SK-N-SH (cell line): ENCODE measurements around the gene CD6. TPM values are rescaled to one million over a fixed set of nuclear protein-coding genes. Genes with fewer than 3 reads are reported as not detected.

Source experiments
- CTCF ChIA-PET: fragments of 300-600, 350-600 bp; formaldehyde crosslinking; extraction: SDS; loops from one replicate; lab custom pipeline; 2021; lab: Yijun Ruan, JAX
- POLR2A ChIA-PET: fragments of 350-600 bp; sonication (Branson Sonifier 250); formaldehyde crosslinking; extraction: SDS; loops from one replicate; lab custom pipeline; 2020; ENCODE audit warnings: antibody characterized with exemption, inconsistent platforms; lab: Yijun Ruan, JAX
- DNase-seq: peaks from one replicate; pipeline ENCODE4 v3.0.0; 2012
- H2AFZ ChIP-seq: fragments of 200-600 bp; sonication (generic); 2 replicates; pipeline ENCODE4 v1.8.1; 2016; ENCODE audit warnings: antibody characterized with exemption, mild to moderate bottlenecking, low read depth
- H3F3A ChIP-seq: fragments of 200-600 bp; sonication (generic); replicated peaks from 2 replicates; pipeline ENCODE3; 2016; ENCODE audit warnings: antibody characterized with exemption, mild to moderate bottlenecking; ENCODE audit not compliant: insufficient read depth
- H3K27ac ChIP-seq, 2 experiments: fragments of 200-500 bp in 1 of 2; fragments of 200-600 bp in 1 of 2; sonication (Bioruptor generic) in 1 of 2; sonication (generic), shearing (Covaris generic) in 1 of 2; 2 replicates each; pipeline versions ENCODE4 v1.5.1 to v1.6.1; 2014 to 2016; ENCODE audit warnings: low read depth in 2 of 2, inconsistent platforms in 1 of 2, low read length in 1 of 2, mild to moderate bottlenecking in 1 of 2, mixed read lengths in 1 of 2
- H3K27me3 ChIP-seq: fragments of 200-600 bp; sonication (generic), shearing (Covaris generic); 2 replicates; pipeline ENCODE4 v1.6.1; 2016; ENCODE audit warnings: mixed run types; ENCODE audit not compliant: insufficient read depth
- H3K36me3 ChIP-seq, 2 experiments: fragments of 200-500 bp in 1 of 2; fragments of 200-600 bp in 1 of 2; sonication (Bioruptor generic) in 1 of 2; sonication (generic) in 1 of 2; replicated peaks in 1 of 2; 2 replicates each; pipeline versions ENCODE3 to v1.5.1; 2014 to 2016; ENCODE audit warnings: low read length in 1 of 2, mild to moderate bottlenecking in 1 of 2; ENCODE audit not compliant: insufficient read depth in 2 of 2, control insufficient read depth in 1 of 2
- H3K4me1 ChIP-seq, 2 experiments: fragments of 200-500 bp in 1 of 2; fragments of 200-600 bp in 1 of 2; sonication (Bioruptor generic) in 1 of 2; sonication (generic), shearing (Covaris generic) in 1 of 2; 2 replicates each; pipeline versions ENCODE4 v1.5.1 to v1.6.1; 2014 to 2016; ENCODE audit warnings: low read depth in 1 of 2, low read length in 1 of 2, mixed run types in 1 of 2; ENCODE audit not compliant: insufficient read depth in 2 of 2, control insufficient read depth in 1 of 2
- H3K4me2 ChIP-seq: fragments of 200-600 bp; sonication (generic), shearing (Covaris generic); 2 replicates; pipeline ENCODE4 v1.6.1; 2017; ENCODE audit warnings: mixed run types
- H3K4me3 ChIP-seq, 2 experiments: fragments of 200-500 bp in 1 of 2; fragments of 200-600 bp in 1 of 2; sonication (Bioruptor generic) in 1 of 2; sonication (generic), shearing (Covaris generic) in 1 of 2; 2 replicates each; pipeline versions ENCODE4 v1.5.1 to v1.8.1; 2014 to 2016; ENCODE audit warnings: low read depth in 2 of 2, inconsistent platforms in 1 of 2, low read length in 1 of 2, mild to moderate bottlenecking in 1 of 2, mixed read lengths in 1 of 2, moderate library complexity in 1 of 2
- H3K79me2 ChIP-seq: fragments of 200-600 bp; sonication (generic); 2 replicates; pipeline ENCODE4 v1.8.1; 2017; ENCODE audit warnings: mild to moderate bottlenecking; ENCODE audit not compliant: insufficient read depth
- H3K9ac ChIP-seq: fragments of 200-600 bp; sonication (generic); 2 replicates; pipeline ENCODE4 v1.6.1; 2017; ENCODE audit warnings: mixed run types
- H3K9me2 ChIP-seq: fragments of 200-600 bp; sonication (generic); 2 replicates; pipeline ENCODE4 v1.6.1; 2017; ENCODE audit warnings: mixed run types
- H3K9me3 ChIP-seq: fragments of 200-600 bp; sonication (generic); 2 replicates; pipeline ENCODE4 v1.6.1; 2017; ENCODE audit warnings: mixed run types, mild to moderate bottlenecking, moderate library complexity
- H4K20me1 ChIP-seq: fragments of 200-600 bp; sonication (generic); 2 replicates; pipeline ENCODE4 v1.6.1; 2017; ENCODE audit warnings: mild to moderate bottlenecking, mixed run types; ENCODE audit not compliant: insufficient read depth
- CTCF ChIP-seq: fragments of 200-600 bp; sonication (generic); IDR thresholded peaks from 2 replicates; pipeline ENCODE4 v1.6.1; 2017; ENCODE audit warnings: antibody characterized with exemption, mild to moderate bottlenecking, moderate library complexity
- EZH2phosphoT487 ChIP-seq: fragments of 200-600 bp; sonication (generic); IDR thresholded peaks from 2 replicates; pipeline ENCODE4 v1.6.1; 2017; ENCODE audit warnings: low read depth, mixed run types, mild to moderate bottlenecking, antibody characterized with exemption, moderate library complexity, borderline replicate concordance
- FOXJ3 ChIP-seq: sonication (generic); formaldehyde crosslinking; IDR thresholded peaks from 2 replicates; pipeline ENCODE4 v1.5.1; 2020; ENCODE audit warnings: mild to moderate bottlenecking, missing genetic modification reagents
- GABPA ChIP-seq: IDR thresholded peaks from 2 replicates; pipeline ENCODE4 v1.4.0; 2012; ENCODE audit warnings: low read depth, mild to moderate bottlenecking
- GATA2 ChIP-seq: sonication (generic); formaldehyde crosslinking; IDR thresholded peaks from 2 replicates; pipeline ENCODE4 v1.5.0; 2020; ENCODE audit warnings: mild to moderate bottlenecking, missing genetic modification reagents
- RAD21 ChIP-seq: IDR thresholded peaks from 2 replicates; pipeline ENCODE4 v1.6.1; 2012; ENCODE audit warnings: mild to moderate bottlenecking, low read length
- RCOR1 ChIP-seq: fragments of 150-350 bp; IDR thresholded peaks from 2 replicates; pipeline ENCODE4 v1.6.1; 2017; ENCODE audit warnings: antibody characterized with exemption, low read length
- RFX5 ChIP-seq: IDR thresholded peaks from 2 replicates; pipeline ENCODE4 v1.6.1; 2012; ENCODE audit warnings: mild to moderate bottlenecking, improper control_type of control experiment, low read length
- RXRA ChIP-seq: IDR thresholded peaks from 2 replicates; pipeline ENCODE4 v1.4.0; 2012; ENCODE audit warnings: low read depth, mild to moderate bottlenecking, borderline replicate concordance
- SMC3 ChIP-seq: IDR thresholded peaks from 2 replicates; pipeline ENCODE4 v1.6.1; 2012; ENCODE audit warnings: low read depth, low read length, improper control_type of control experiment
- TAF1 ChIP-seq: IDR thresholded peaks from 2 replicates; pipeline ENCODE4 v1.6.1; 2012; ENCODE audit warnings: low read depth, mild to moderate bottlenecking, low read length, moderate library complexity, borderline replicate concordance
- USF2 ChIP-seq: fragments of 150-350 bp; IDR thresholded peaks from 2 replicates; pipeline ENCODE4 v1.6.1; 2017; ENCODE audit warnings: antibody characterized with exemption, low read length, low read depth, borderline replicate concordance
- WGBS: methylation state at CpG from one replicate; pipeline ENCODE4 v1.1.6; 2017; ENCODE audit warnings: low lambda C conversion rate; 5-methylcytosine and 5-hydroxymethylcytosine counted together
- polyA plus RNA-seq, 3 experiments: library from polyadenylated mRNA; depleted of rRNA; stranded (reverse); fragments of >200 nt; gene quantifications; 2 replicates each; pipeline ENCODE4 v1.2.3, GENCODE V29; 2012
- TF ChIP-seq, protein P1 (sequence below): IDR thresholded peaks from 2 replicates; pipeline ENCODE4 v1.4.0; 2012; ENCODE audit warnings: low read depth

The CD6 gene
- polyA plus RNA-seq, 1 of the 3 experiments (the other 2 are of a cell fraction) = not detected

DNA sequence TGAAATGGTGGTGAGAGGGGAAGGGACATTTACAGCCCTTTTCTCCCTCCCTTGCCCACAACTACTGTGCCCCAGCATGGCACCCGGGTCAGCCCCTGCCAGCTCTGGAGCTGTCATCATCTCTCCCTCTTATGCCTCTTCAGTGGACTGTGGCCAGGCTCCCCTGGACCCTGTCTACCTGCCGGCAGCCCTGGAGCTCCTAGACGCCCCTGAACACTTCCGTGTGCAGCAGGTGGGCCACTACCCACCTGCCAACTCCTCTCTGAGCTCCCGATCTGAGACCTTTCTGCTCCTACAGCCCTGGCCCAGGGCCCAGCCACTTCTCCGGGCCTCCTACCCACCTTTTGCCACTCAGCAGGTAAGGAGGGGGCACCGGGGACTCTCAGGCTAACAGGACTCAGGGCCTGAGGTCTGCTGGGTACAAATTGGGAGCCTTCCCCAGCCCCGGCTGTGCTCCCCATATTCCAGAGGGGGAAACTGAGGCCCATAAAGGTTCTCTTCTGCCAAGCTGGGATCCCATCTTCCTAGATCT is 44.4 kb upstream of the CD6 start:
- no peak overlapping the region for H3K27ac ChIP-seq
- H3K9me2 ChIP-seq = no peaks in the 10 kb centered on the region
- no peak overlapping the region for H3K4me2 ChIP-seq
- H3K27me3 ChIP-seq = no peaks in the 10 kb centered on the region
- H3F3A ChIP-seq = no peaks in the 10 kb centered on the region
- no peak overlapping the region for H2AFZ ChIP-seq
- CTCF ChIA-PET = interaction anchor here (0.7 to 1.9 kb wide), 4 partner anchors 11 to 199 kb away, joined by 3 to 6 read pairs (median 3); no protein-coding TSS in a partner anchor
- WGBS = 76% methylated on average over 5 of the region's 8 CpGs
- POLR2A ChIA-PET = no interaction called here
- DNase-seq = no peak
- no peak overlapping the region for H3K9ac ChIP-seq
- peaks cover 0 to 28% of the 10 kb centered on the region in 2 experiments; a peak in 3 of 4 replicates for H3K4me1 ChIP-seq
- no peaks in the 10 kb centered on the region for H4K20me1 ChIP-seq
- no peaks in the 10 kb centered on the region for H3K9me3 ChIP-seq
- TF ChIP-seq GATA2 (CRISPR knock-in tag) (no peak), GABPA (no peak), RCOR1 (no peak), RAD21 (no peak), RFX5 (no peak), CTCF (no peak), TAF1 (no peak), RXRA (no peak), USF2 (no peak), SMC3 (no peak), FOXJ3 (CRISPR knock-in tag) (no peak)
- H3K79me2 ChIP-seq = no peaks in the 10 kb centered on the region; the same call in 1 of the 2 replicates
- no peak overlapping the region for H3K4me3 ChIP-seq
- H3K36me3 ChIP-seq = peaks cover 0 to 42% of the 10 kb centered on the region in 2 experiments

DNA sequence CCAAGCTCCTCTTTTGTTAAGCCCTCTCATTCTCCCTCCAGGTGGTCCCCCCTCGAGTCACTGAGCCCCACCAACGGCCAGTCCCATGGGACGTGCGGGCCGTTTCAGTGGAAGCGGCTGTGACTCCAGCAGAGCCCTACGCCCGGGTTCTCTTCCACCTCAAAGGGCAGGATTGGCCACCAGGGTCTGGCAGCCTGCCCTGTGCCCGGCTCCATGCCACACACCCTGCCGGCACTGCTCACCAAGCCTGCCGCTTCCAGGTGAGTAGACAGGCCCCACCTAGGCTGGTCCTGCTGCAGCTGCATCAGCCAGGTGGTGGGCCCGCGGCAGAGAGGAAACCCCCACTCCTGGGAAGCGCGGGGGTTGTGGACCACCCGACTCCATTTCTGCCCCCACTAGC is 43.9 kb upstream of the CD6 start:
- H3K9me2 ChIP-seq = no peaks in the 10 kb centered on the region
- CTCF ChIA-PET = interaction anchor here (0.7 to 1.9 kb wide), 5 partner anchors 11 to 199 kb away, joined by 3 to 6 read pairs (median 3); no protein-coding TSS in a partner anchor
- H3K4me3 ChIP-seq = no peak overlapping the region
- H3K36me3 ChIP-seq = peaks cover 0 to 47% of the 10 kb centered on the region in 2 experiments
- no peak overlapping the region for H3K9ac ChIP-seq
- H3K27ac ChIP-seq = no peak overlapping the region
- H3K4me2 ChIP-seq = no peak overlapping the region
- no peak overlapping the region for H2AFZ ChIP-seq
- no peaks in the 10 kb centered on the region for H4K20me1 ChIP-seq
- WGBS = 82% methylated on average over 7 of the region's 16 CpGs
- no peaks in the 10 kb centered on the region for H3K9me3 ChIP-seq
- no peak for DNase-seq
- H3K4me1 ChIP-seq = peaks cover 0 to 28% of the 10 kb centered on the region in 2 experiments; a peak in 3 of 4 replicates
- no peaks in the 10 kb centered on the region; the same call in 1 of the 2 replicates for H3K79me2 ChIP-seq
- TF ChIP-seq SMC3 (no peak), RAD21 (no peak), USF2 (no peak), FOXJ3 (CRISPR knock-in tag) (no peak), RCOR1 (no peak), EZH2phosphoT487 (no peak)
- TF ChIP-seq, protein P1, sequence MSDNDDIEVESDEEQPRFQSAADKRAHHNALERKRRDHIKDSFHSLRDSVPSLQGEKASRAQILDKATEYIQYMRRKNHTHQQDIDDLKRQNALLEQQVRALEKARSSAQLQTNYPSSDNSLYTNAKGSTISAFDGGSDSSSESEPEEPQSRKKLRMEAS = no peak
- TF ChIP-seq, all 33 proteins: peak for 0
- POLR2A ChIA-PET = no interaction called here
- H3K27me3 ChIP-seq = no peaks in the 10 kb centered on the region
- H3F3A ChIP-seq = no peaks in the 10 kb centered on the region
